ENCODE results near the gene EIF4E2.

Gene EIF4E2, protein sequence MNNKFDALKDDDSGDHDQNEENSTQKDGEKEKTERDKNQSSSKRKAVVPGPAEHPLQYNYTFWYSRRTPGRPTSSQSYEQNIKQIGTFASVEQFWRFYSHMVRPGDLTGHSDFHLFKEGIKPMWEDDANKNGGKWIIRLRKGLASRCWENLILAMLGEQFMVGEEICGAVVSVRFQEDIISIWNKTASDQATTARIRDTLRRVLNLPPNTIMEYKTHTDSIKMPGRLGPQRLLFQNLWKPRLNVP

GRCh38 chr2:232550354-232551249 is at the start of gene EIF4E2, which contains the start of gene TIGD1:
EIF4E2 (plus strand) TSS chr2:232550689; CDS start chr2:232550725, 36 bp downstream.
TIGD1 (minus strand) TSS chr2:232550557; CDS start chr2:232549882, 675 bp downstream.
- H3K36me3 Mint-ChIP-seq (ENCODE audit: insufficient read depth) = peaks cover 21% of the 10 kb centered on the region
- peak; percentile 76 to 81 for DNase-seq (ENCODE audit: low spot score in 2 of 2)
- H3K4me3 Mint-ChIP-seq = peak within 1 kb of the TSS; percentile 98
- peak; percentile 89 for ATAC-seq (replicated peaks; ENCODE audit: extremely low read depth, poor library complexity, severe bottlenecking)
- H3K27ac Mint-ChIP-seq (ENCODE audit: low read depth) = peak within 1 kb of the TSS; percentile 95
- H3K9me3 Mint-ChIP-seq = no peaks in the 10 kb centered on the region
- no peaks in the 10 kb centered on the region for H3K27me3 Mint-ChIP-seq
- peaks cover 73% of the 10 kb centered on the region for H3K4me1 Mint-ChIP-seq

DNA sequence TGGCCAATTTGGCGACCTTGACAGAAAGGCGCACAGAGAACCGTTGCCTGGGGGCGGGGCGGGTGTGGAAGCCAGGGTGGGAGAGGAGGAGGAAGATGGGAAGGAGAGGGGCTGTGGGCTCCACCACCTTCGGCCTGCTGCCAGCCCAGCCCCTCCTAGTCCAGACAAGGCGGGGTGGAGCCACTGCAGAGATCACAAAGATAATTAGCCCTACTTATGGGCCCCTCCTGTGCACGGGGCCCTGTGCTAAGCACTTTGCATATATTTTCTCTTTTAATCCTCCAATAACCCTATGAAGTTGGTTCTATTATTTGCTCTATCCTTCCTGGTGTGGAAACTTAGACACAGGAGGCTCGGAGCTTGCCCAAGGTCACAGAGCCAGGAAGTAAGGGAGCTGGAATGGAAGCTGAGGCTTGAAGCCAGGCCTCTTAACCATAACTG is 49.1 kb upstream of the EIF4E2 start:
- no peaks in the 10 kb centered on the region for H3K9me3 Mint-ChIP-seq
- DNase-seq (ENCODE audit: low spot score in 2 of 2) = no peak
- H3K27ac Mint-ChIP-seq (ENCODE audit: low read depth) = no peak overlapping the region
- H3K27me3 Mint-ChIP-seq = peaks cover 66% of the 10 kb centered on the region
- no peak overlapping the region for H3K4me3 Mint-ChIP-seq
- H3K36me3 Mint-ChIP-seq (ENCODE audit: insufficient read depth) = peaks cover 3% of the 10 kb centered on the region
- H3K4me1 Mint-ChIP-seq = peaks cover 4% of the 10 kb centered on the region
- ATAC-seq (replicated peaks; ENCODE audit: extremely low read depth, poor library complexity, severe bottlenecking) = no peak

GRCh38 chr2:232501794-232502390 is 48.6 kb upstream of the EIF4E2 start:
- Mint-ChIP-seq H3K36me3 (ENCODE audit: insufficient read depth) (peaks cover 3% of the 10 kb centered on the region), H3K27ac (ENCODE audit: low read depth) (no peak overlapping the region), H3K27me3 (peaks cover 70% of the 10 kb centered on the region), H3K4me3 (no peak overlapping the region), H3K9me3 (no peaks in the 10 kb centered on the region), H3K4me1 (peaks cover 4% of the 10 kb centered on the region)
- ATAC-seq (replicated peaks; ENCODE audit: extremely low read depth, poor library complexity, severe bottlenecking) = no peak
- no peak for DNase-seq (ENCODE audit: low spot score in 2 of 2)

DNA sequence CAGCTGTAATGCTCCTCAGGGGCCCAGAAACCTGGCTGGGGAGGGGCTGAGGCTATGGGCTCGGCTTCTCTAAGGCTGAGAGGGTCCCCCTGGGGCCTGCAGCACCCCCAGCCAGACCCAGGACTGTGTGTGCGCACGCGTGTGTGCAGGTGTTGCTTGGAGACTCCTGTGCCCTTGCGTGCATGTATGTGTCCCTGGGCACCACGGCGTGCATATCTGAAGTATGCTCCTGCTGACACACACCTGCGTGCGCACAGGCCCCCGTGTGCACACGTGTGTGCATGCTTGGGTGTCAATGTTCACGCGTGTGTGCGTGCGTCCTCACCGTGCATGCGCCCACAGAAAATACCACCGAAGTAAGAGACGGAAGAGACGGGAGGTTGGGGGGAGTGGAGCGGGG is 48.0 kb upstream of the EIF4E2 start:
- Mint-ChIP-seq H3K27me3 (peaks cover 77% of the 10 kb centered on the region), H3K9me3 (no peaks in the 10 kb centered on the region), H3K27ac (ENCODE audit: low read depth) (no peak overlapping the region), H3K4me3 (peak overlapping the region; percentile 44), H3K4me1 (peaks cover 4% of the 10 kb centered on the region), H3K36me3 (ENCODE audit: insufficient read depth) (peaks cover 3% of the 10 kb centered on the region)
- DNase-seq (ENCODE audit: low spot score in 2 of 2) (no peak), ATAC-seq (replicated peaks; ENCODE audit: extremely low read depth, poor library complexity, severe bottlenecking) (peak; percentile 44)

DNA sequence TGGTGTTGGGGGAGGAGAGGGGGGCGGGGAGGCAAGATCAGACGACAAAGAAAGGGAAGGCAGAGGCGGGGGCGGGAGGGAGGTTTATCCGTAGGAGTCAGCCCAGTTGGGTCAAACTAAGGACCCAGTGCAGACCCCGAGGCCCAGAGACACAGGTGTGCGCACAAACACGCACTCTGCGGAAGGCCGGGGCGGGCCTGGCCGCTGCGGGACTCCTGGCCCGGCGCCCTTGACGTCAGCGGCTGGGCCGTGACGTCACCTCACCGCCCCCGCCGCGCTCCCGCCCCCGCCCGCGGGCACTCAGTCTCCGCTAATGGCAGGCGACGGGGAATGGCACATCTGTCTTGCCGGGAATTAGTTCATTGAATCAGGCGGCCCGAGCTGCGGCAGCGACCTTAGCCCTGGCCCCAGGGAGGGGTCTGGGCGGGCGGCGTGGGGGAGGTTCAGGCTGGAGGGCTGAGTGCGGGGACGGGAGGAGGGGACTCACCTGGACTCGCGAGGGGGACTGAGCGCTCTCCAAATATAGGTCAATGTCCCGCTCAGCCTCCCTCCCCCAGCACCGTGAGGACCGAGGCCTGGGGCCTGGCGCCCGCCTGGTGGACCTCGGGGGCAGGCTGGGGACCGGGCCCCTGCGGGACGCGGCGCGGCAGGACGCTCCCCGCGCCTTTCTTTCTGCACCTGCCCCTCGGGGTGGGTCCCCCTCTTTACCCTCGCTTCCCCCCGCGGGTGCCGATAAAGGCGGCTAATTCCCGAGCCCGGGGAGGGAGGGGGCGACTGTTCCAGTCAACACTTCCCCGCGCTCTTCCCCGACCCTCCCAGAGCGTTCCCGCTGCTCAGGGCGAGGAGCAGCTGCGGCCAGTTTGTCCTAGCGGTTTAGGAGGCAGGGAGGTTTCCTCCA is 47.3 kb upstream of the EIF4E2 start:
- Mint-ChIP-seq H3K4me1 (peaks cover 4% of the 10 kb centered on the region), H3K4me3 (peak overlapping the region; percentile 45), H3K36me3 (ENCODE audit: insufficient read depth) (peaks cover 3% of the 10 kb centered on the region), H3K27me3 (peaks cover 82% of the 10 kb centered on the region), H3K27ac (ENCODE audit: low read depth) (peak overlapping the region; percentile 32), H3K9me3 (no peaks in the 10 kb centered on the region)
- ATAC-seq (replicated peaks; ENCODE audit: extremely low read depth, poor library complexity, severe bottlenecking) (peak; percentile 63), DNase-seq (ENCODE audit: low spot score in 2 of 2) (peak in 1 of 2 donors; percentile 28)

DNA sequence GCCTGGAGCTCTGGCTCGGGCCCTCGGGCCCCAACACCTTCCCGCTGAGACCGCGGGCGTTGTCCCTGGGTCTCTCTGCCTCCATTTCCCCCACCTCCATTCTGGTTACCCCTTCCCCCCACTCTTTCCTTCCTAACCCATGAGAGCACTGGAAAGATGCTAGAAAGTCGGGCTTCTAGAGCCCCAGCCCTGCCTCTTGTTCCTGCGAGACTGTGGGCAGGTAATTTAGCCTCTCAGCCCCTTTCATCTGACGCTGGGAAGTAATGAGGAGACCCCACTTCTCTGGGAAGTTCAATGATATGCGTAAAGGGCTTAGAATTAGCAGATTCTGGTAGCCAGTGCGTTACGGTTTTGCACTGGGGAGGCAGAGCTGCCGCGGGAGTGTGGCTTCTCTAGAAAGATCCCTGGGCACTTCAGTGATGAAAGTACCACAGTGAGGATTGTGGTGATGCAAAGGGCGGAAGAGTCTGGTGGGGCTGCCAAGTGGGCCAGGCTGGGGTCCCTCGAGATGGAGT is 46.6 kb upstream of the EIF4E2 start:
- ATAC-seq (replicated peaks; ENCODE audit: extremely low read depth, poor library complexity, severe bottlenecking) (no peak), DNase-seq (ENCODE audit: low spot score in 2 of 2) (no peak)
- no peaks in the 10 kb centered on the region for H3K9me3 Mint-ChIP-seq
- peaks cover 4% of the 10 kb centered on the region for H3K4me1 Mint-ChIP-seq
- H3K36me3 Mint-ChIP-seq (ENCODE audit: insufficient read depth) = peaks cover 3% of the 10 kb centered on the region
- H3K27ac Mint-ChIP-seq (ENCODE audit: low read depth) = peak overlapping the region; percentile 32
- H3K27me3 Mint-ChIP-seq = peaks cover 89% of the 10 kb centered on the region
- H3K4me3 Mint-ChIP-seq = peak overlapping the region; percentile 45

- Mint-ChIP-seq H3K9me3 (no peaks in the 10 kb centered on the region), H3K4me3 (no peak overlapping the region), H3K27me3 (peaks cover 92% of the 10 kb centered on the region), H3K4me1 (peaks cover 4% of the 10 kb centered on the region), H3K36me3 (ENCODE audit: insufficient read depth) (peaks cover 3% of the 10 kb centered on the region), H3K27ac (ENCODE audit: low read depth) (no peak overlapping the region)
- ATAC-seq (replicated peaks; ENCODE audit: extremely low read depth, poor library complexity, severe bottlenecking) (no peak), DNase-seq (ENCODE audit: low spot score in 2 of 2) (no peak)
Measured at GRCh38 chr2:232504438-232504837, 46.1 kb upstream of the EIF4E2 start.

GRCh38 chr2:232505856-232506255 is 44.6 kb upstream of the EIF4E2 start:
- peaks cover 4% of the 10 kb centered on the region for H3K4me1 Mint-ChIP-seq
- H3K4me3 Mint-ChIP-seq = no peak overlapping the region
- H3K27me3 Mint-ChIP-seq = peaks cover 78% of the 10 kb centered on the region

DNA sequence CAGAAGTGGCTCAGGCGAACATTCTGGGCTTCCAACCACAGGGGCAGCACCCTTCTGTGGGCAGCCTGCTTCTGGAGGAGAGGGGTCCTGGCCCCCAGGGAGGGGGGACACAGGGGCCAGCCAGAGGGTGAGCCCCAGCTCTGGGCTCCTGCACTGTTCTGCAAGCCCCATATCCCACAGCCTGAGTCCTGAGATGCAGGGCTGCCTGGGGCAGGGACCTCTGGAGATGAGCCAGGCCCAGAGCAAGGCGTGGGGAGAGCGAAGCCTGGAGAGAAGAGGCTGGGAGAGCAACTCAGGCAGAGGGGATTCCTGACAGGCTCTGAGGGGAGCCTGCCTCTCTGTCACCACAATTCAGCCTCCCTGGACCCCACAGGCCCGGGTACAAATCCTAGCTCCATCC is 43.8 kb upstream of the EIF4E2 start:
- Mint-ChIP-seq H3K9me3 (no peaks in the 10 kb centered on the region), H3K27me3 (peaks cover 70% of the 10 kb centered on the region), H3K4me1 (peaks cover 4% of the 10 kb centered on the region), H3K4me3 (no peak overlapping the region), H3K36me3 (ENCODE audit: insufficient read depth) (peaks cover 3% of the 10 kb centered on the region), H3K27ac (ENCODE audit: low read depth) (no peak overlapping the region)
- no peak for DNase-seq (ENCODE audit: low spot score in 2 of 2)
- ATAC-seq (replicated peaks; ENCODE audit: extremely low read depth, poor library complexity, severe bottlenecking) = no peak

More at GRCh38 chr2:232505856-232506255, 44.6 kb upstream of the EIF4E2 start:
- DNase-seq (ENCODE audit: low spot score in 2 of 2) = no peak
- no peak for ATAC-seq (replicated peaks; ENCODE audit: extremely low read depth, poor library complexity, severe bottlenecking)
- Mint-ChIP-seq H3K36me3 (ENCODE audit: insufficient read depth) (peaks cover 3% of the 10 kb centered on the region), H3K27ac (ENCODE audit: low read depth) (no peak overlapping the region), H3K9me3 (no peaks in the 10 kb centered on the region)

GRCh38 chr2:232508251-232508650 is 42.2 kb upstream of the EIF4E2 start:
- DNase-seq (ENCODE audit: low spot score in 2 of 2) = no peak
- Mint-ChIP-seq H3K27ac (ENCODE audit: low read depth) (no peak overlapping the region), H3K4me1 (no peaks in the 10 kb centered on the region), H3K9me3 (no peaks in the 10 kb centered on the region), H3K27me3 (peaks cover 70% of the 10 kb centered on the region), H3K36me3 (ENCODE audit: insufficient read depth) (no peaks in the 10 kb centered on the region), H3K4me3 (no peak overlapping the region)
- ATAC-seq (replicated peaks; ENCODE audit: extremely low read depth, poor library complexity, severe bottlenecking) = no peak

GRCh38 chr2:232511336-232511890 is 39.1 kb upstream of the EIF4E2 start:
- no peak overlapping the region for H3K4me3 Mint-ChIP-seq

More at GRCh38 chr2:232511336-232511890, 39.1 kb upstream of the EIF4E2 start:
- ATAC-seq (replicated peaks; ENCODE audit: extremely low read depth, poor library complexity, severe bottlenecking) (no peak), DNase-seq (ENCODE audit: low spot score in 2 of 2) (no peak)
- H3K4me1 Mint-ChIP-seq = no peaks in the 10 kb centered on the region
- H3K27ac Mint-ChIP-seq (ENCODE audit: low read depth) = no peak overlapping the region
- no peaks in the 10 kb centered on the region for H3K9me3 Mint-ChIP-seq
- H3K27me3 Mint-ChIP-seq = peaks cover 58% of the 10 kb centered on the region
- no peaks in the 10 kb centered on the region for H3K36me3 Mint-ChIP-seq (ENCODE audit: insufficient read depth)
